Gastroesophageal sphincter (tissue), 4 donors: ENCODE results near the gene DNAI7. TPM values are rescaled to one million over a fixed set of nuclear protein-coding genes. Genes with fewer than 3 reads are reported as not detected.
A peak's percentile ranks its signal among the peaks of the same experiment; 100 is the strongest.

Source experiments
- ATAC-seq: fragments of 150-250 bp; one replicate; pipeline ENCODE4 v1.9.1; 2016; ENCODE audit warnings: mild to moderate bottlenecking, moderate library complexity
- H3K27ac ChIP-seq, 4 donors: fragments of 200-600 bp; sonication (generic) in 3 of 4; 1 replicate in 3 of 4; 2 replicates in 1 of 4; pipeline ENCODE4 v1.5.1; 2016 to 2019
- H3K27me3 ChIP-seq: fragments of 200-600 bp; sonication (generic); one replicate; pipeline ENCODE4 v1.5.1; 2019
- H3K36me3 ChIP-seq, 2 donors: fragments of 200-600 bp; sonication (generic); one replicate each; pipeline ENCODE4 v1.5.1; 2019; ENCODE audit warnings: control low read depth in 1 of 2
- H3K4me1 ChIP-seq, 3 donors: fragments of 200-600 bp; sonication (generic); 1 replicate in 2 of 3; 2 replicates in 1 of 3; pipeline ENCODE4 v1.5.1; 2016 to 2019; ENCODE audit warnings: control low read depth in 2 of 3
- H3K4me3 ChIP-seq, 2 donors: fragments of 200-600 bp; sonication (generic); one replicate each; pipeline ENCODE4 v1.5.1; 2019; ENCODE audit warnings: mild to moderate bottlenecking in 1 of 2, moderate library complexity in 1 of 2
- H3K9me3 ChIP-seq, 3 donors: fragments of 200-600 bp; sonication (generic); one replicate each; pipeline ENCODE4 v1.5.1; 2017 to 2019; ENCODE audit warnings: control low read depth in 2 of 3
- CTCF ChIP-seq, 4 experiments: fragments of 200-600 bp in 2 of 4; fragments of 450-650 bp in 2 of 4; sonication (generic) in 1 of 4; IDR thresholded peaks; one replicate each; pipeline ENCODE4 v1.5.1; 2017 to 2019; ENCODE audit warnings: antibody characterized with exemption in 4 of 4, mild to moderate bottlenecking in 2 of 4, moderate library complexity in 2 of 4
- EP300 ChIP-seq: sonication (generic); formaldehyde crosslinking; IDR thresholded peaks from one replicate; pipeline ENCODE4 v1.6.1; 2017; ENCODE audit warnings: antibody characterized with exemption, mild to moderate bottlenecking
- POLR2A ChIP-seq, 2 donors: fragments of 450-650 bp; IDR thresholded peaks; one replicate each; pipeline ENCODE4 v1.6.1; 2017; ENCODE audit warnings: antibody characterized with exemption in 2 of 2, mild to moderate bottlenecking in 2 of 2, moderate library complexity in 1 of 2
- POLR2AphosphoS5 ChIP-seq: sonication (generic); formaldehyde crosslinking; IDR thresholded peaks from one replicate; pipeline ENCODE4 v1.6.1; 2017; ENCODE audit warnings: antibody characterized with exemption
- WGBS, 2 donors: methylation state at CpG; one replicate each; pipeline ENCODE4 v1.1.5; 2018; ENCODE audit warnings: low coverage in 1 of 2; 5-methylcytosine and 5-hydroxymethylcytosine counted together
- total RNA-seq, 4 donors: library from RNA; depleted of rRNA; stranded (reverse); fragments of >200 nt; gene quantifications; one replicate each; pipeline ENCODE4 v1.1.0, GENCODE V29; 2016

Gene DNAI7
- total RNA-seq, 4 donors from 2014 or later: 0.22 to 2.3 (median 0.76) TPM

GRCh38 chr12:25155022-25155576 lies 39.9 kb downstream of the DNAI7 start:
- H3K27ac ChIP-seq: peak overlapping the region in 1 of 4 donors; percentile 21
- no peak overlapping the region for H3K4me3 ChIP-seq
- no peak for TF ChIP-seq POLR2AphosphoS5
- no peak for TF ChIP-seq POLR2A (IDR thresholded peaks at IDR 0.05)
- TF ChIP-seq EP300: no peak
- peak; percentile 29 to 66 (median 45) for TF ChIP-seq CTCF (IDR thresholded peaks at IDR 0.05)
- no peaks in the 10 kb centered on the region for H3K36me3 ChIP-seq
- 14 to 47% methylated on average over 1 to 2 of the region's 2 CpGs for WGBS, 2 donors
- ATAC-seq: no peak
- no peaks in the 10 kb centered on the region for H3K27me3 ChIP-seq
- no peaks in the 10 kb centered on the region for H3K9me3 ChIP-seq
- H3K4me1 ChIP-seq: peaks cover 0 to 14% (median 3%) of the 10 kb centered on the region in 3 donors

- ATAC-seq: no peak
- WGBS, 2 donors: 65 to 94% methylated on average over 3 to 5 of the region's 5 CpGs
- TF ChIP-seq EP300: no peak
- TF ChIP-seq POLR2A (IDR thresholded peaks at IDR 0.05): no peak
- no peak for TF ChIP-seq CTCF (IDR thresholded peaks at IDR 0.05)
- TF ChIP-seq POLR2AphosphoS5: no peak
These were observed 42.9 kb downstream of the DNAI7 start for GRCh38 chr12:25152055-25152454.

GRCh38 chr12:25151476-25151875 lies 43.5 kb downstream of the DNAI7 start:
- H3K4me1 ChIP-seq: peaks cover 0 to 14% (median 3%) of the 10 kb centered on the region in 3 donors
- H3K4me3 ChIP-seq: no peak overlapping the region
- peak; percentile 94 for ATAC-seq
- peak overlapping the region in 3 of 4 donors; percentile 5 to 61 (median 36) for H3K27ac ChIP-seq
- no peaks in the 10 kb centered on the region for H3K27me3 ChIP-seq
- H3K9me3 ChIP-seq: no peaks in the 10 kb centered on the region
- TF ChIP-seq POLR2AphosphoS5 (peak; percentile 71), POLR2A (IDR thresholded peaks at IDR 0.05) (no peak), CTCF (IDR thresholded peaks at IDR 0.05) (no peak), EP300 (no peak)
- H3K36me3 ChIP-seq: no peaks in the 10 kb centered on the region
- 26 to 39% methylated on average over 3 to 4 of the region's 5 CpGs for WGBS, 2 donors

More at GRCh38 chr12:25152055-25152454, 42.9 kb downstream of the DNAI7 start:
- H3K4me3 ChIP-seq: no peak overlapping the region
- H3K4me1 ChIP-seq: peaks cover 0 to 14% (median 3%) of the 10 kb centered on the region in 3 donors
- H3K27me3 ChIP-seq: no peaks in the 10 kb centered on the region
- no peaks in the 10 kb centered on the region for H3K36me3 ChIP-seq
- no peaks in the 10 kb centered on the region for H3K9me3 ChIP-seq
- peak overlapping the region in 3 of 4 donors; percentile 5 to 61 (median 36) for H3K27ac ChIP-seq

GRCh38 chr12:25146686-25147085 lies 48.3 kb downstream of the DNAI7 start:
- WGBS, 2 donors: 100% methylated on average over 1 of the region's 1 CpG
- Histone ChIP-seq H3K27me3 (no peaks in the 10 kb centered on the region), H3K9me3 (no peaks in the 10 kb centered on the region), H3K36me3 (no peaks in the 10 kb centered on the region), H3K27ac (no peak overlapping the region), H3K4me1 (peaks cover 0 to 5% (median 2%) of the 10 kb centered on the region in 3 donors), H3K4me3 (no peak overlapping the region)
- TF ChIP-seq POLR2A (IDR thresholded peaks at IDR 0.05) (no peak), POLR2AphosphoS5 (no peak), CTCF (IDR thresholded peaks at IDR 0.05) (no peak), EP300 (no peak)
- no peak for ATAC-seq

GRCh38 chr12:25135531-25136154 lies 59.3 kb downstream of the DNAI7 start:
- ATAC-seq: no peak
- TF ChIP-seq POLR2AphosphoS5 (no peak), CTCF (IDR thresholded peaks at IDR 0.05) (no peak), EP300 (no peak), POLR2A (IDR thresholded peaks at IDR 0.05) (no peak)
- H3K4me1 ChIP-seq: no peaks in the 10 kb centered on the region
- no peaks in the 10 kb centered on the region for H3K36me3 ChIP-seq
- no peak overlapping the region for H3K4me3 ChIP-seq
- no peak overlapping the region for H3K27ac ChIP-seq
- peaks cover 0 to 9% (median 0%) of the 10 kb centered on the region in 3 donors for H3K9me3 ChIP-seq
- H3K27me3 ChIP-seq: no peaks in the 10 kb centered on the region
- WGBS, 2 donors: no CpG with 5 or more reads among the region's 6 CpGs
